ENCODE measurements around the gene CD300LF.

DNA sequence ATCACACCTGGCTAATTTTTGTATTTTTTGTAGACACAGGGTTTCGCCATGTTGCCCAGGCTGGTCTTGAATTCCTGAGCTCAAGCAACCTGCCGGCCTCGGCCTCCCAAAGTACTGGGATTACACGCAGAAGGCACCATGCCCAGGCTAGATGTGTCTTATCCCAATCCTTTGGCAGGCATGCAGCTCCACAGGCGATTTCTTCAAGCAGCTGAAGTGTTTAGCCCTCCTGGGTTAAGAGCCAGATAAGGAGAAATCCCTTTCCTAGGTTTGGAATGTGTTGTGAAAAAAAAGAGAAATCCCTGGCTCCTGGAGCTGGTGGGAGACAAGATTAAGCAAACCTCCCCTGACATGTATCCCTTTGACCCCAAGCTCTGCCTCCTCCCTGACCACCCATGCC, 33.7 kb upstream of the CD300LF start:
- no peak for TF ChIP-seq SP1 (CRISPR knock-in tag; conservative IDR thresholded peaks at IDR 0.05)
- no peak for TF ChIP-seq KAT7 (CRISPR knock-in tag; IDR thresholded peaks at IDR 0.05; ENCODE audit: borderline replicate concordance)
- TF ChIP-seq, protein P1, sequence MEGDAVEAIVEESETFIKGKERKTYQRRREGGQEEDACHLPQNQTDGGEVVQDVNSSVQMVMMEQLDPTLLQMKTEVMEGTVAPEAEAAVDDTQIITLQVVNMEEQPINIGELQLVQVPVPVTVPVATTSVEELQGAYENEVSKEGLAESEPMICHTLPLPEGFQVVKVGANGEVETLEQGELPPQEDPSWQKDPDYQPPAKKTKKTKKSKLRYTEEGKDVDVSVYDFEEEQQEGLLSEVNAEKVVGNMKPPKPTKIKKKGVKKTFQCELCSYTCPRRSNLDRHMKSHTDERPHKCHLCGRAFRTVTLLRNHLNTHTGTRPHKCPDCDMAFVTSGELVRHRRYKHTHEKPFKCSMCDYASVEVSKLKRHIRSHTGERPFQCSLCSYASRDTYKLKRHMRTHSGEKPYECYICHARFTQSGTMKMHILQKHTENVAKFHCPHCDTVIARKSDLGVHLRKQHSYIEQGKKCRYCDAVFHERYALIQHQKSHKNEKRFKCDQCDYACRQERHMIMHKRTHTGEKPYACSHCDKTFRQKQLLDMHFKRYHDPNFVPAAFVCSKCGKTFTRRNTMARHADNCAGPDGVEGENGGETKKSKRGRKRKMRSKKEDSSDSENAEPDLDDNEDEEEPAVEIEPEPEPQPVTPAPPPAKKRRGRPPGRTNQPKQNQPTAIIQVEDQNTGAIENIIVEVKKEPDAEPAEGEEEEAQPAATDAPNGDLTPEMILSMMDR (IDR thresholded peaks at IDR 0.05) = no peak
- TF ChIP-seq ESRRA (CRISPR knock-in tag; IDR thresholded peaks at IDR 0.05; ENCODE audit: borderline replicate concordance) = no peak
- TF ChIP-seq, protein P2, sequence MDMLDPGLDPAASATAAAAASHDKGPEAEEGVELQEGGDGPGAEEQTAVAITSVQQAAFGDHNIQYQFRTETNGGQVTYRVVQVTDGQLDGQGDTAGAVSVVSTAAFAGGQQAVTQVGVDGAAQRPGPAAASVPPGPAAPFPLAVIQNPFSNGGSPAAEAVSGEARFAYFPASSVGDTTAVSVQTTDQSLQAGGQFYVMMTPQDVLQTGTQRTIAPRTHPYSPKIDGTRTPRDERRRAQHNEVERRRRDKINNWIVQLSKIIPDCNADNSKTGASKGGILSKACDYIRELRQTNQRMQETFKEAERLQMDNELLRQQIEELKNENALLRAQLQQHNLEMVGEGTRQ (CRISPR knock-in tag; IDR thresholded peaks at IDR 0.05) = no peak
- no peak for TF ChIP-seq JUN (CRISPR knock-in tag; IDR thresholded peaks at IDR 0.05)
- TF ChIP-seq, protein P3, sequence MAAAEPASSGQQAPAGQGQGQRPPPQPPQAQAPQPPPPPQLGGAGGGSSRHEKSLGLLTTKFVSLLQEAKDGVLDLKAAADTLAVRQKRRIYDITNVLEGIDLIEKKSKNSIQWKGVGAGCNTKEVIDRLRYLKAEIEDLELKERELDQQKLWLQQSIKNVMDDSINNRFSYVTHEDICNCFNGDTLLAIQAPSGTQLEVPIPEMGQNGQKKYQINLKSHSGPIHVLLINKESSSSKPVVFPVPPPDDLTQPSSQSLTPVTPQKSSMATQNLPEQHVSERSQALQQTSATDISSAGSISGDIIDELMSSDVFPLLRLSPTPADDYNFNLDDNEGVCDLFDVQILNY (CRISPR knock-in tag; IDR thresholded peaks at IDR 0.05) = no peak
- TF ChIP-seq NR1H2 (CRISPR knock-in tag; IDR thresholded peaks at IDR 0.05) = no peak
- TF ChIP-seq, protein P4, sequence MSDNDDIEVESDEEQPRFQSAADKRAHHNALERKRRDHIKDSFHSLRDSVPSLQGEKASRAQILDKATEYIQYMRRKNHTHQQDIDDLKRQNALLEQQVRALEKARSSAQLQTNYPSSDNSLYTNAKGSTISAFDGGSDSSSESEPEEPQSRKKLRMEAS (CRISPR knock-in tag; IDR thresholded peaks at IDR 0.05) = no peak
- TF ChIP-seq, protein P5, sequence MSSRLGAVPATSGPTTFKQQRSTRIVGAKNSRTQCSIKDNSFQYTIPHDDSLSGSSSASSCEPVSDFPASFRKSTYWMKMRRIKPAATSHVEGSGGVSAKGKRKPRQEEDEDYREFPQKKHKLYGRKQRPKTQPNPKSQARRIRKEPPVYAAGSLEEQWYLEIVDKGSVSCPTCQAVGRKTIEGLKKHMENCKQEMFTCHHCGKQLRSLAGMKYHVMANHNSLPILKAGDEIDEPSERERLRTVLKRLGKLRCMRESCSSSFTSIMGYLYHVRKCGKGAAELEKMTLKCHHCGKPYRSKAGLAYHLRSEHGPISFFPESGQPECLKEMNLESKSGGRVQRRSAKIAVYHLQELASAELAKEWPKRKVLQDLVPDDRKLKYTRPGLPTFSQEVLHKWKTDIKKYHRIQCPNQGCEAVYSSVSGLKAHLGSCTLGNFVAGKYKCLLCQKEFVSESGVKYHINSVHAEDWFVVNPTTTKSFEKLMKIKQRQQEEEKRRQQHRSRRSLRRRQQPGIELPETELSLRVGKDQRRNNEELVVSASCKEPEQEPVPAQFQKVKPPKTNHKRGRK (CRISPR knock-in tag; IDR thresholded peaks at IDR 0.05; ENCODE audit: borderline replicate concordance) = no peak
- no peak for TF ChIP-seq CREB1 (CRISPR knock-in tag; IDR thresholded peaks at IDR 0.05)
- TF ChIP-seq, protein P6, sequence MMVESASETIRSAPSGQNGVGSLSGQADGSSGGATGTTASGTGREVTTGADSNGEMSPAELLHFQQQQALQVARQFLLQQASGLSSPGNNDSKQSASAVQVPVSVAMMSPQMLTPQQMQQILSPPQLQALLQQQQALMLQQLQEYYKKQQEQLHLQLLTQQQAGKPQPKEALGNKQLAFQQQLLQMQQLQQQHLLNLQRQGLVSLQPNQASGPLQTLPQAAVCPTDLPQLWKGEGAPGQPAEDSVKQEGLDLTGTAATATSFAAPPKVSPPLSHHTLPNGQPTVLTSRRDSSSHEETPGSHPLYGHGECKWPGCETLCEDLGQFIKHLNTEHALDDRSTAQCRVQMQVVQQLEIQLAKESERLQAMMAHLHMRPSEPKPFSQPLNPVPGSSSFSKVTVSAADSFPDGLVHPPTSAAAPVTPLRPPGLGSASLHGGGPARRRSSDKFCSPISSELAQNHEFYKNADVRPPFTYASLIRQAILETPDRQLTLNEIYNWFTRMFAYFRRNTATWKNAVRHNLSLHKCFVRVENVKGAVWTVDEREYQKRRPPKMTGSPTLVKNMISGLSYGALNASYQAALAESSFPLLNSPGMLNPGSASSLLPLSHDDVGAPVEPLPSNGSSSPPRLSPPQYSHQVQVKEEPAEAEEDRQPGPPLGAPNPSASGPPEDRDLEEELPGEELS (CRISPR knock-in tag; IDR thresholded peaks at IDR 0.05) = no peak
- TF ChIP-seq TCF7 (CRISPR knock-in tag; IDR thresholded peaks at IDR 0.05; ENCODE audit: low read depth) = no peak
- TF ChIP-seq, protein P7, sequence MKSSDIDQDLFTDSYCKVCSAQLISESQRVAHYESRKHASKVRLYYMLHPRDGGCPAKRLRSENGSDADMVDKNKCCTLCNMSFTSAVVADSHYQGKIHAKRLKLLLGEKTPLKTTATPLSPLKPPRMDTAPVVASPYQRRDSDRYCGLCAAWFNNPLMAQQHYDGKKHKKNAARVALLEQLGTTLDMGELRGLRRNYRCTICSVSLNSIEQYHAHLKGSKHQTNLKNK (CRISPR knock-in tag; IDR thresholded peaks at IDR 0.05) = no peak
